Stomach (tissue), 4 donors: Measurements from ENCODE around the gene ATP8B4.

Experiments used
- POLR2A ChIP-seq, 4 donors: fragments of 450-650 bp; IDR thresholded peaks; one replicate each; pipeline ENCODE4 v1.6.1; 2016; ENCODE audit warnings: antibody characterized with exemption in 4 of 4, control low read depth in 2 of 4, mild to moderate bottlenecking in 1 of 4, moderate library complexity in 1 of 4
- TF ChIP-seq, protein P1 (sequence below), 7 experiments: fragments of 450-650 bp in 4 of 7; fragments of 200-600 bp in 3 of 7; sonication (generic) in 3 of 7; IDR thresholded peaks; one replicate each; pipeline ENCODE4 v1.5.1; 2016 to 2019; ENCODE audit warnings: antibody characterized with exemption in 7 of 7, control low read depth in 2 of 7, mild to moderate bottlenecking in 1 of 7

DNA sequence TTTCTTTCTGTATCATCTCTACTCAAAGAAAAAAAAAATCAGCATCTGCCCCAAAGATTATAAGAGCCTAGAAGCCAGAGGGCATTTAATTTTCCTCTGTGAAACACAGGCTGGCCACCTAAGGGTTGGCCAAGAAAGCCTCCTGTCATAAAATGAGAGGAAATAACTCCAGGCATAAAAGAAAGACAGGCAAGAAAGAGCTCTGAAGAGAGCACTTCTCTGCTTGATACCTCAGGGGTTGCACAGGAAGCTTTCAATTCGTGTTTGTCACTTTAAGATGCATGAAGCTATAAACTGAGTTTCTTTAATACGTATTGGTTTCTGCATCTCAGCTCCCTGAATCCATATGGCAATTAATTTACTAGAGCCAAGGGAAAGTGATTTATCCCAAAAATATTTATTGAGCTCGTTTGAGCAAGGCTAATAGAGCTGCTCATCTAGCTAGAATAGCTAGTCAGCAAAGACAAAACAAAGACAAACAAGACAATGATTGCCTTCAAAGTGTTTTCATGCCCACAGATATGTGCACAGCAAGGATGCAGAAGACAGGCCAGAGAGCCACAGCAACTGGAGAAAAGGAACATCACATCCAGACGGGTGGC lies 35.5 kb downstream of the ATP8B4 start:
- TF ChIP-seq, protein P1, sequence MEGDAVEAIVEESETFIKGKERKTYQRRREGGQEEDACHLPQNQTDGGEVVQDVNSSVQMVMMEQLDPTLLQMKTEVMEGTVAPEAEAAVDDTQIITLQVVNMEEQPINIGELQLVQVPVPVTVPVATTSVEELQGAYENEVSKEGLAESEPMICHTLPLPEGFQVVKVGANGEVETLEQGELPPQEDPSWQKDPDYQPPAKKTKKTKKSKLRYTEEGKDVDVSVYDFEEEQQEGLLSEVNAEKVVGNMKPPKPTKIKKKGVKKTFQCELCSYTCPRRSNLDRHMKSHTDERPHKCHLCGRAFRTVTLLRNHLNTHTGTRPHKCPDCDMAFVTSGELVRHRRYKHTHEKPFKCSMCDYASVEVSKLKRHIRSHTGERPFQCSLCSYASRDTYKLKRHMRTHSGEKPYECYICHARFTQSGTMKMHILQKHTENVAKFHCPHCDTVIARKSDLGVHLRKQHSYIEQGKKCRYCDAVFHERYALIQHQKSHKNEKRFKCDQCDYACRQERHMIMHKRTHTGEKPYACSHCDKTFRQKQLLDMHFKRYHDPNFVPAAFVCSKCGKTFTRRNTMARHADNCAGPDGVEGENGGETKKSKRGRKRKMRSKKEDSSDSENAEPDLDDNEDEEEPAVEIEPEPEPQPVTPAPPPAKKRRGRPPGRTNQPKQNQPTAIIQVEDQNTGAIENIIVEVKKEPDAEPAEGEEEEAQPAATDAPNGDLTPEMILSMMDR (IDR thresholded peaks at IDR 0.05): no peak
- no peak for TF ChIP-seq POLR2A (IDR thresholded peaks at IDR 0.05)
